ENCODE data around the gene DDX39A.
A peak's percentile ranks its signal among the peaks of the same experiment; 100 is the strongest.
"Not testable (repeated sequence)": the region's sequence is repeated elsewhere in the genome, so short reads cannot be mapped to it uniquely, and the experiment has no call there.

Gene DDX39A

DNA sequence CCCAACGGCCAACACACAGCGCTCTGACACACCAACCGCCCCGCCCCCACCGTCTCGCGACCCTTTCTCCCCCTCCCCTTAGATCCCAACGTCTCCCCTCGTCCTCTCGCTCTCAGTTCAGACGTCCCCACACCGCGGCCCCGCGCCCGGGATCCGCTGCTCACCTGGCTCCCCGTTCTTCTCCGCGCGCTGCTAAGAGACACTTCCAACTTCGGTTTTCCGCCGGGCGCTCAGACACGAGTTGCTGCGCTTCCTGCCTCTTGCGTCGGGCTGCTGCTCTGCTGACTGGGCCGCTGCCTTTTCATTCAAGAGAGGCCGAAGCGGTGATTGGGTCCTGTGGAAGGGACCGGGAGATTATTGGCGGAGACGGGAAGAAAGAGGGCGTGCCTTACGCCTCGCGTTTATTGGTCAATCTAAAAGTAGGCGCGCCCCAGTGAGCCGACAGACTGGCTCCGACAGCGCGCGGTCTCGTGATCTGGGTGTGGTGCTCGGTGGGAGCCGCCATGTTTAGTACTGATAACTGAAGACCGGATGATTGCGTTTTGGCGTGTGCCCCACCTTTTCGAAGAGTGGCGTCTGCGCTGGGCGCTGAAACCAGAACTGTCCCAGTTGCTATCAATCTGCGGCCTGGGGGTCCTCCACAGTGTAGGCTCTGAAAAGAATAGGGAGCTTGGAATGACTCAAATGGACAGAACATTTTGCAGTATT, at the start of gene DDX39A:
DDX39A (minus strand) TSS at position 236 of the 708 bp plus-strand sequence. CDS start 6,121 bp downstream, outside the sequence.
- WGBS (ENCODE audit: insufficient coverage, insufficient read length): no CpG with 5 or more reads among the region's 57 CpGs
- H3K4me1 ChIP-seq (ENCODE audit: control insufficient read depth, insufficient read depth, low read length): peaks cover 2% of the 10 kb centered on the region
- no peaks in the 10 kb centered on the region for H3K27me3 ChIP-seq (ENCODE audit: control insufficient read depth, insufficient read depth, low read length)

GRCh38 chr19:14467816-14468215, 48.7 kb upstream of the DDX39A start:
- no peak for DNase-seq (ENCODE audit: low read depth, low spot score)
- H3K27me3 ChIP-seq (ENCODE audit: control insufficient read depth, insufficient read depth, low read length): no peaks in the 10 kb centered on the region
- no peaks in the 10 kb centered on the region for H3K9me3 ChIP-seq (ENCODE audit: control insufficient read depth, insufficient read depth, low read length)
- WGBS (ENCODE audit: insufficient coverage, insufficient read length): no CpG with 5 or more reads among the region's 9 CpGs
- no peak overlapping the region for H3K27ac ChIP-seq (ENCODE audit: low read length)
- H3K36me3 ChIP-seq (ENCODE audit: control insufficient read depth, insufficient read depth, low read length): peaks cover 19% of the 10 kb centered on the region
- H3K4me3 ChIP-seq (ENCODE audit: low read length): no peak overlapping the region
- H3K4me1 ChIP-seq (ENCODE audit: control insufficient read depth, insufficient read depth, low read length): no peaks in the 10 kb centered on the region; the same call in 1 of the 2 replicates

More for the DNA sequence above, at the start of gene DDX39A:
- Histone ChIP-seq H3K9me3 (ENCODE audit: control insufficient read depth, insufficient read depth, low read length) (no peaks in the 10 kb centered on the region), H3K4me3 (ENCODE audit: low read length) (peak within 1 kb of the TSS; percentile 87; the same call in 1 of the 2 replicates), H3K27ac (ENCODE audit: low read length) (no peak within 1 kb of the TSS), H3K36me3 (ENCODE audit: control insufficient read depth, insufficient read depth, low read length) (peaks cover 3% of the 10 kb centered on the region; the same call in 1 of the 2 replicates)
- peak; percentile 99 for DNase-seq (ENCODE audit: low read depth, low spot score)

- no peaks in the 10 kb centered on the region for H3K9me3 ChIP-seq (ENCODE audit: control insufficient read depth, insufficient read depth, low read length)
- no peak for DNase-seq (ENCODE audit: low read depth, low spot score)
- no peaks in the 10 kb centered on the region for H3K27me3 ChIP-seq (ENCODE audit: control insufficient read depth, insufficient read depth, low read length)
- no peak overlapping the region for H3K27ac ChIP-seq (ENCODE audit: low read length)
- peaks cover 19% of the 10 kb centered on the region for H3K36me3 ChIP-seq (ENCODE audit: control insufficient read depth, insufficient read depth, low read length)
- no peak overlapping the region for H3K4me3 ChIP-seq (ENCODE audit: low read length)
- no peaks in the 10 kb centered on the region; the same call in 1 of the 2 replicates for H3K4me1 ChIP-seq (ENCODE audit: control insufficient read depth, insufficient read depth, low read length)
- WGBS (ENCODE audit: insufficient coverage, insufficient read length): no CpG with 5 or more reads among the region's 12 CpGs
Measured at GRCh38 chr19:14467391-14467790, 48.2 kb upstream of the DDX39A start.

DNA sequence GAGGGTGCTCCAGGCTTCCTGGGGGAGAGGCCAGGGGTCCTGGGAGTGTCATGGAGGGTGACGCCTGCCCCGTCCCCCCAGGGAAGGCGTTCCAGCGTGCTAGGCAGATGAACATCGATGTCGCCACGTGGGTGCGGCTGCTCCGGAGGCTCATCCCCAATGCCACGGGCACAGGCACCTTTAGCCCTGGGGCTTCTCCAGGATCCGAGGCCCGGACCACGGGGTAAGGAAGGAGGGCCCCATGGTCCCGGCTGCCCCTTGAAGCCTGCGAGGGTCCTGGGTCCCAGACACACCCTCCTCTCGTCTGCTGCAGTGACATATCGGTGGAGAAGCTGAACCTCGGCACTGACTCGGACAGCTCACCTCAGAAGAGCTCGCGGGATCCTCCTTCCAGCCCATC, 44.6 kb upstream of the DDX39A start:
- Histone ChIP-seq H3K36me3 (ENCODE audit: control insufficient read depth, insufficient read depth, low read length) (peaks cover 15% of the 10 kb centered on the region), H3K4me1 (ENCODE audit: control insufficient read depth, insufficient read depth, low read length) (no peaks in the 10 kb centered on the region), H3K27me3 (ENCODE audit: control insufficient read depth, insufficient read depth, low read length) (no peaks in the 10 kb centered on the region), H3K4me3 (ENCODE audit: low read length) (no peak overlapping the region), H3K9me3 (ENCODE audit: control insufficient read depth, insufficient read depth, low read length) (no peaks in the 10 kb centered on the region), H3K27ac (ENCODE audit: low read length) (no peak overlapping the region)
- WGBS (ENCODE audit: insufficient coverage, insufficient read length): no CpG with 5 or more reads among the region's 21 CpGs
- no peak for DNase-seq (ENCODE audit: low read depth, low spot score)

- no CpG with 5 or more reads among the region's 7 CpGs for WGBS (ENCODE audit: insufficient coverage, insufficient read length)
- not testable (repeated sequence) for H3K27ac ChIP-seq (ENCODE audit: low read length); DNase-seq (ENCODE audit: low read depth, low spot score); H3K4me1 ChIP-seq (ENCODE audit: control insufficient read depth, insufficient read depth, low read length); H3K9me3 ChIP-seq (ENCODE audit: control insufficient read depth, insufficient read depth, low read length); H3K27me3 ChIP-seq (ENCODE audit: control insufficient read depth, insufficient read depth, low read length); H3K4me3 ChIP-seq (ENCODE audit: low read length)
- peaks cover 11% of the 10 kb centered on the region for H3K36me3 ChIP-seq (ENCODE audit: control insufficient read depth, insufficient read depth, low read length)
Measured at GRCh38 chr19:14462401-14462800, 43.3 kb upstream of the DDX39A start.

- Histone ChIP-seq H3K4me3 (ENCODE audit: low read length) (no peak overlapping the region), H3K4me1 (ENCODE audit: control insufficient read depth, insufficient read depth, low read length) (no peaks in the 10 kb centered on the region), H3K27me3 (ENCODE audit: control insufficient read depth, insufficient read depth, low read length) (no peaks in the 10 kb centered on the region), H3K36me3 (ENCODE audit: control insufficient read depth, insufficient read depth, low read length) (peaks cover 11% of the 10 kb centered on the region), H3K9me3 (ENCODE audit: control insufficient read depth, insufficient read depth, low read length) (no peaks in the 10 kb centered on the region), H3K27ac (ENCODE audit: low read length) (no peak overlapping the region)
- WGBS (ENCODE audit: insufficient coverage, insufficient read length): 100% methylated on average over 1 of the region's 2 CpGs
- DNase-seq (ENCODE audit: low read depth, low spot score): no peak
Measured at GRCh38 chr19:14460935-14461334, 41.8 kb upstream of the DDX39A start.

- no peak overlapping the region for H3K27ac ChIP-seq (ENCODE audit: low read length)
- H3K4me1 ChIP-seq (ENCODE audit: control insufficient read depth, insufficient read depth, low read length): no peaks in the 10 kb centered on the region
- no peaks in the 10 kb centered on the region for H3K9me3 ChIP-seq (ENCODE audit: control insufficient read depth, insufficient read depth, low read length)
- WGBS (ENCODE audit: insufficient coverage, insufficient read length): no CpG with 5 or more reads among the region's 5 CpGs
- no peaks in the 10 kb centered on the region for H3K27me3 ChIP-seq (ENCODE audit: control insufficient read depth, insufficient read depth, low read length)
- peaks cover 11% of the 10 kb centered on the region for H3K36me3 ChIP-seq (ENCODE audit: control insufficient read depth, insufficient read depth, low read length)
- DNase-seq (ENCODE audit: low read depth, low spot score): no peak
- H3K4me3 ChIP-seq (ENCODE audit: low read length): no peak overlapping the region
Measured at GRCh38 chr19:14459703-14460102, 40.6 kb upstream of the DDX39A start.

GRCh38 chr19:14452303-14452702, 33.2 kb upstream of the DDX39A start:
- not testable (repeated sequence) for H3K9me3 ChIP-seq (ENCODE audit: control insufficient read depth, insufficient read depth, low read length); H3K4me3 ChIP-seq (ENCODE audit: low read length); DNase-seq (ENCODE audit: low read depth, low spot score); H3K4me1 ChIP-seq (ENCODE audit: control insufficient read depth, insufficient read depth, low read length); H3K36me3 ChIP-seq (ENCODE audit: control insufficient read depth, insufficient read depth, low read length); H3K27me3 ChIP-seq (ENCODE audit: control insufficient read depth, insufficient read depth, low read length); H3K27ac ChIP-seq (ENCODE audit: low read length)
- no CpG with 5 or more reads among the region's 3 CpGs for WGBS (ENCODE audit: insufficient coverage, insufficient read length)

DNA sequence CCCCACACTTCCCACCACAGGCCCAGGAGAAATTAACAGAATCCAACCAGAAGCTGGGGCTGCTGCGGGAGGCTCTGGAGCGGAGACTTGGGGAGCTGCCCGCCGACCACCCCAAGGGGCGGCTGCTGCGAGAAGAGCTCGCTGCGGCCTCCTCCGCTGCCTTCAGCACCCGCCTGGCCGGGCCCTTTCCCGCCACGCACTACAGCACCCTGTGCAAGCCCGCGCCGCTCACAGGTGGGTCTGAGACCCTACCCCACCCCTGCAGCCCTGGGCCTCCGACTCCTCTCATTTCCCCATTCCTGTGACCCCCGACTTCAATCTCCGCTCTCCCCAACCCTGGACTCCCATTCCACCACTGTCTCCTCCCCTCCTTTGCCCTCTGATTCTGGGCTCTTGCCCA, 31.7 kb upstream of the DDX39A start:
- Histone ChIP-seq H3K4me3 (ENCODE audit: low read length) (no peak overlapping the region), H3K4me1 (ENCODE audit: control insufficient read depth, insufficient read depth, low read length) (0 out of 2 replicates have a peak, but pooled peaks cover 1% of the 10 kb centered on the region), H3K27me3 (ENCODE audit: control insufficient read depth, insufficient read depth, low read length) (no peaks in the 10 kb centered on the region), H3K9me3 (ENCODE audit: control insufficient read depth, insufficient read depth, low read length) (no peaks in the 10 kb centered on the region), H3K27ac (ENCODE audit: low read length) (no peak overlapping the region), H3K36me3 (ENCODE audit: control insufficient read depth, insufficient read depth, low read length) (peaks cover 17% of the 10 kb centered on the region)
- no CpG with 5 or more reads among the region's 19 CpGs for WGBS (ENCODE audit: insufficient coverage, insufficient read length)
- DNase-seq (ENCODE audit: low read depth, low spot score): no peak

- WGBS (ENCODE audit: insufficient coverage, insufficient read length): no CpG with 5 or more reads among the region's 30 CpGs
- Histone ChIP-seq H3K4me1 (ENCODE audit: control insufficient read depth, insufficient read depth, low read length) (0 out of 2 replicates have a peak, but pooled peaks cover 1% of the 10 kb centered on the region), H3K36me3 (ENCODE audit: control insufficient read depth, insufficient read depth, low read length) (peaks cover 17% of the 10 kb centered on the region), H3K27me3 (ENCODE audit: control insufficient read depth, insufficient read depth, low read length) (no peaks in the 10 kb centered on the region), H3K9me3 (ENCODE audit: control insufficient read depth, insufficient read depth, low read length) (no peaks in the 10 kb centered on the region), H3K4me3 (ENCODE audit: low read length) (no peak overlapping the region), H3K27ac (ENCODE audit: low read length) (no peak overlapping the region)
- peak; percentile 91 for DNase-seq (ENCODE audit: low read depth, low spot score)
Measured at GRCh38 chr19:14450168-14450874, 31.2 kb upstream of the DDX39A start.
